Colonic mucosa (tissue), 4 donors: Measurements from ENCODE around the gene NPC1L1. TPM values are rescaled to one million over a fixed set of nuclear protein-coding genes. Genes with fewer than 3 reads are reported as not detected.

Experiments
- DNase-seq: peaks from one replicate; pipeline ENCODE4 v3.0.0-alpha.2; 2020
- H3K27ac ChIP-seq: fragments of 200-600 bp; one replicate; pipeline ENCODE4 v1.8.0; 2021
- H3K27me3 ChIP-seq: fragments of 200-600 bp; one replicate; pipeline ENCODE4 v1.8.0; 2021
- H3K36me3 ChIP-seq: fragments of 200-600 bp; one replicate; pipeline ENCODE4 v1.8.0; 2021
- H3K4me1 ChIP-seq: fragments of 200-600 bp; one replicate; pipeline ENCODE4 v1.8.0; 2021; ENCODE audit warnings: mild to moderate bottlenecking
- H3K4me3 ChIP-seq: fragments of 200-600 bp; one replicate; pipeline ENCODE4 v1.8.0; 2021
- H3K9ac ChIP-seq, 2 donors: one replicate each; pipeline ENCODE4 v1.7.0; 2013; ENCODE audit warnings: control low read depth in 2 of 2, low read depth in 2 of 2, low read length in 2 of 2
- H3K9me3 ChIP-seq: fragments of 200-600 bp; one replicate; pipeline ENCODE4 v1.8.0; 2021
- intact Hi-C: fragments of 100-400 bp; cut with DNase I; formaldehyde crosslinking; loops from one replicate; pipeline ENCODE4 v1.14.1; 2022
- total RNA-seq, 2 donors: library from RNA; stranded (reverse); fragmentation: NEBNext Ultra II Directional in 1 of 2; extraction: Animal tissue kit (Norgen Biotek cat#: 25700) in 1 of 2; gene quantifications; one replicate each; pipeline ENCODE4 v1.2.1, GENCODE V29; 2021
- TF ChIP-seq, protein P1 (sequence below): fragments of 200-600 bp; IDR thresholded peaks from one replicate; pipeline ENCODE4 v1.8.0; 2022; ENCODE audit warnings: antibody characterized with exemption, mild to moderate bottlenecking
- donor health status: healthy.
- donor health status: DM: no; HTN: no; CAD: no.
- donor health status: DM: no; HTN: no; CAD: no.

NPC1L1 gene
- total RNA-seq, 2 donors from 2014 or later: 0.10 to 0.11 TPM

DNA sequence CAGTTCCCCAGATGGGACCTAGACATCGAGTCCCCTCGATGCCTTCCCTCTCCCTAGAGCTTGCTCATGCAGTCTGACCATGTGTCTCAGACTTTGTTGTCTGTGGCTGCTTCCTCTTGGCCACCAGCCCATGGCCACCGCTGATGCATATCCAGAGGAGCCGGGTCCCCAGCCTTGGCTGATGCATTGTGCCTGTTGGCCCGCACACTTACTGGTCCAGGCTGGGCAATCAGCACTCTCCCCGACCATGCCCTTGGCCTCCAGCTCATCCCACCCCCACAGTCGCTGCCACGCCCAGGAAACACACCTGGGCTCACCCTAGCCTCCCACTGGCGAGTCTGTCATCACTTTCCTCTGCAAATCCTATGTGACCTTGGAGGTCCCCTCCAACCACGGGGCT lies 10.1 kb downstream of the NPC1L1 start:
- no peak for DNase-seq
- H3K9ac ChIP-seq: no peak overlapping the region
- no peaks in the 10 kb centered on the region for H3K36me3 ChIP-seq
- H3K4me1 ChIP-seq: no peaks in the 10 kb centered on the region
- TF ChIP-seq, protein P1, sequence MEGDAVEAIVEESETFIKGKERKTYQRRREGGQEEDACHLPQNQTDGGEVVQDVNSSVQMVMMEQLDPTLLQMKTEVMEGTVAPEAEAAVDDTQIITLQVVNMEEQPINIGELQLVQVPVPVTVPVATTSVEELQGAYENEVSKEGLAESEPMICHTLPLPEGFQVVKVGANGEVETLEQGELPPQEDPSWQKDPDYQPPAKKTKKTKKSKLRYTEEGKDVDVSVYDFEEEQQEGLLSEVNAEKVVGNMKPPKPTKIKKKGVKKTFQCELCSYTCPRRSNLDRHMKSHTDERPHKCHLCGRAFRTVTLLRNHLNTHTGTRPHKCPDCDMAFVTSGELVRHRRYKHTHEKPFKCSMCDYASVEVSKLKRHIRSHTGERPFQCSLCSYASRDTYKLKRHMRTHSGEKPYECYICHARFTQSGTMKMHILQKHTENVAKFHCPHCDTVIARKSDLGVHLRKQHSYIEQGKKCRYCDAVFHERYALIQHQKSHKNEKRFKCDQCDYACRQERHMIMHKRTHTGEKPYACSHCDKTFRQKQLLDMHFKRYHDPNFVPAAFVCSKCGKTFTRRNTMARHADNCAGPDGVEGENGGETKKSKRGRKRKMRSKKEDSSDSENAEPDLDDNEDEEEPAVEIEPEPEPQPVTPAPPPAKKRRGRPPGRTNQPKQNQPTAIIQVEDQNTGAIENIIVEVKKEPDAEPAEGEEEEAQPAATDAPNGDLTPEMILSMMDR: no peak
- no peaks in the 10 kb centered on the region for H3K27me3 ChIP-seq
- H3K27ac ChIP-seq: no peak overlapping the region
- H3K9me3 ChIP-seq: no peaks in the 10 kb centered on the region
- intact Hi-C loops: no loop called here
- H3K4me3 ChIP-seq: no peak overlapping the region

DNA sequence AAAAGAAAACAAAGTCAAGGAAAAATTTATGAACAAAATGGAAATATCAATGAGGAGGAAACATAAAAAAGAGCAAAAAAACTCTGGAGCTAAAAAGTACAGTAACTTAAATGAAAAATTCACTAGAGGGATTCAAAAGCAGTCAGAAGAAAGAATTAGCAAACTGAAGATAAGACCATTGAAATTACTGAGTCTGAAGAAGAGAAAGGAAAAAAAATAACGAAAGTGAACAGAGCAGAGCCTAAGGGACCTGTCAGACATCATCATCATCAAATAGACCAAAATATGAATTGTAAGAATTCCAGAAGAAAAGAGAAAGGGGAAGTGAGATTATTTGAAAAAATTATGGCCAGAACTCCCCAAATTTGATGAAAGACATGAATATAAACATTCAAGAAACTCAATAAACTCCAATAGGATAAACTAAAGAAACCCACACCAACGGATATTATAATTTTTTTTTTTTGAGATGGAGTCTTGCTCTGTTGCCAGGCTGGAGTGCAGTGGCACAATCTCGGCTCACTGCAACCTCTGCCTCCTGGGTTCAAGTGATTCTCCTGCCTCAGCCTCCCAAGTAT lies 16.2 kb downstream of the NPC1L1 start:
- no peaks in the 10 kb centered on the region for H3K4me1 ChIP-seq
- H3K9me3 ChIP-seq: no peaks in the 10 kb centered on the region
- no peak overlapping the region for H3K27ac ChIP-seq
- TF ChIP-seq, protein P1: no peak
- H3K4me3 ChIP-seq: no peak overlapping the region
- H3K9ac ChIP-seq: no peak overlapping the region
- no peaks in the 10 kb centered on the region for H3K36me3 ChIP-seq
- no peaks in the 10 kb centered on the region for H3K27me3 ChIP-seq
- DNase-seq: no peak
- intact Hi-C loops: no loop called here

DNA sequence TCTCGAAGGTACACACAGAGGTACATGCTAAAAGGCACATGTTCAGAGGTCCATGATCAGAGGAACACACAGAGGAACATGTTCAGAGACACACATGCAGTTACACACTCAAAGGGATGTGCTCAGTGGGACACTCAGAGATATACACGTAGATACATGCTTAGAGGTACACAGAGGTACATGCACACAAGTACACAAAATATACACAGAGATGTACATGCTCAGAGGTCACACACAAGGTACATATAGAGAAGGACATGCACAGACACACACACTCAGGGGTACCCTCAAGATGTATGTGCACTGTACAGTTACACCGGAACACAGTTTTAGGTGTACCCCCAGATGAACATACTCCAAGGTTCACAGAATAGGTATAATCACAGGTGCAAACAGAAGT lies 18.8 kb downstream of the NPC1L1 start:
- no peak for DNase-seq
- Histone ChIP-seq H3K27ac (no peak overlapping the region), H3K27me3 (no peaks in the 10 kb centered on the region), H3K9me3 (no peaks in the 10 kb centered on the region), H3K36me3 (no peaks in the 10 kb centered on the region), H3K9ac (no peak overlapping the region), H3K4me3 (no peak overlapping the region), H3K4me1 (no peaks in the 10 kb centered on the region)
- intact Hi-C loops: no loop called here
- TF ChIP-seq, protein P1: no peak

DNA sequence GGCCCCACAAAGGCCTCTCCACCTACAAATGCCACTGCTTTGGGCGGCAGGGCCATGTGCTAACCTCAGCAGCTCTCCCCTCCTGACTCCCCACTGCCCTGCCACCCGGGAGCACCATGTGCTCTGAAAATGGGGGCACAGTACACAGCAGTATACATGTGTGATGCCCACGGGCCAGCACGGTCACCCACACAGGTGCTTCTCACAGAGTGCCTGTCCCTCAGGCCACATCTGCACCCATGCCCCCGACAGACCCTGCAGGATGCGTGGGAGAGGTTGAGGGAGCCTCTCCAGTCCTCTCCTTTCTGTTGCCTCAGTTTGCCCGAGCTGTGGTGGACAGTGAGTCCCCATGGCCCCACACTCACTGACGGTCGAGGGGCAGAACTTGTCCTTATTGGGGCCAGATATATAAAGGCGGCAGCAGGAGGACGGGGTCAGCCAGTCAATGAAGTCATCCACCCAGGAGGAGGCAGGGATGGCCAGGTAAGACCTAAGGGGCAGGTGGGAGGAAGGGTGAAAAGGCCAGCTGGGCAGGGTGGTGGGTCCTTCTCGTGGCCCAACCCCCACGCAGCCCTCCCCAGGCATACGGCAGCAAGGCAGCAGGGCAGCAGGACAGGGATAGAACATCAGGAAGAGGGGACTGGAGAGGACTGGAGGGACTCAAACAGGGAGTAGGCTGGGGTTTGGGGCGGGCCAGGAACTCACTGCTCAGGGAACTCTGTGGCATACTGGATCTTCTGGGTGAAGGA lies 19.6 kb downstream of the NPC1L1 start:
- Histone ChIP-seq H3K4me3 (no peak overlapping the region), H3K27me3 (no peaks in the 10 kb centered on the region), H3K9ac (no peak overlapping the region), H3K36me3 (no peaks in the 10 kb centered on the region), H3K4me1 (no peaks in the 10 kb centered on the region), H3K9me3 (no peaks in the 10 kb centered on the region), H3K27ac (no peak overlapping the region)
- TF ChIP-seq, protein P1: no peak
- no peak for DNase-seq
- intact Hi-C loops: no loop called here

DNA sequence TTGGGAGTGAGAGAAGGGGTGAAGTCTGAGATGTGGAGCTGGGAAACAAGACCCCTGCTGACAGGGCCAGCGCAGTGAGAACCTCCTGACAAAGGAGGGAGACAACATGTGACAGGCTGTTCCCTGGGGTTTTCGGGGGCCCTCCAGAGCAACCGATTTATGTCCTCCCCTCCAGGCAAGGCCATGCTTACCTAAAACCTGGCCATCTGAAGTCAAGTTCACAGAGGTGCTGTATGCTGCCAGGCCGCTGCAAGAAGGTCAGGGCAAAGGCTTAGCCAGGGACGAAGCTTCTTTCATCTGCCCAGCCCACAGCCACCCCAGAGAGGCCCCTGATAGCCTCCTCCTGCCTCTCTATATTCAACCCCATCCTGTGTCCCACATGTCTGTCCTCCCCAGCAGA lies 20.6 kb downstream of the NPC1L1 start:
- no peaks in the 10 kb centered on the region for H3K9me3 ChIP-seq
- H3K27me3 ChIP-seq: no peaks in the 10 kb centered on the region
- H3K4me1 ChIP-seq: no peaks in the 10 kb centered on the region
- H3K9ac ChIP-seq: no peak overlapping the region
- intact Hi-C loops: no loop called here
- no peak for DNase-seq
- H3K4me3 ChIP-seq: no peak overlapping the region
- TF ChIP-seq, protein P1: no peak
- no peak overlapping the region for H3K27ac ChIP-seq
- no peaks in the 10 kb centered on the region for H3K36me3 ChIP-seq
